CD4-positive, alpha-beta memory T cell (primary cell): ENCODE data around the gene CALCR. TPM values are rescaled to one million over a fixed set of nuclear protein-coding genes. Genes with fewer than 3 reads are reported as not detected.

Source experiments
- CTCF ChIA-PET: fragments of 350-600 bp; sonication (Branson Sonifier 250); formaldehyde crosslinking; loops from one replicate; lab custom pipeline; 2021; ENCODE audit warnings: inconsistent platforms; ENCODE audit not compliant: partially characterized antibody; lab: Charles Lee
- POLR2A ChIA-PET: fragments of 350-600 bp; sonication (Branson Sonifier 250); formaldehyde crosslinking; loops from one replicate; lab custom pipeline; 2021; ENCODE audit not compliant: partially characterized antibody; lab: Charles Lee
- DNase-seq, 5 donors: peaks; one replicate each; pipeline versions ENCODE4 v3.0.0 to v3.0.0-alpha.2; 2020 to 2022; ENCODE audit warnings: mixed read lengths in 1 of 5
- H3K27ac ChIP-seq: one replicate; pipeline ENCODE4 v1.7.0; 2013; ENCODE audit warnings: low read depth, low read length
- H3K27me3 ChIP-seq: 2 replicates; pipeline ENCODE4 v1.7.0; 2013; ENCODE audit warnings: mild to moderate bottlenecking, low read length, moderate library complexity; ENCODE audit not compliant: insufficient read depth
- H3K36me3 ChIP-seq: 2 replicates; pipeline ENCODE4 v1.7.0; 2013; ENCODE audit warnings: mild to moderate bottlenecking, low read length, moderate library complexity; ENCODE audit not compliant: insufficient read depth
- H3K4me1 ChIP-seq: 2 replicates; pipeline ENCODE4 v1.7.0; 2013; ENCODE audit warnings: mild to moderate bottlenecking, low read length, moderate library complexity; ENCODE audit not compliant: insufficient read depth
- H3K4me3 ChIP-seq, 2 donors: one replicate each; pipeline ENCODE4 v1.7.0; 2013; ENCODE audit warnings: low read length in 2 of 2, mild to moderate bottlenecking in 1 of 2
- H3K9me3 ChIP-seq, 2 donors: one replicate each; pipeline ENCODE4 v1.7.0; 2013; ENCODE audit warnings: low read length in 2 of 2, control low read depth in 1 of 2; ENCODE audit not compliant: control insufficient read depth in 1 of 2
- H3K27ac Mint-ChIP-seq, 7 donors: one replicate each; pipeline ENCODE4 v1.8.0; 2020 to 2021; ENCODE audit warnings: mixed read lengths in 7 of 7, mild to moderate bottlenecking in 6 of 7, inconsistent platforms in 3 of 7, moderate library complexity in 3 of 7
- H3K27me3 Mint-ChIP-seq, 2 donors: one replicate each; pipeline ENCODE4 v1.8.0; 2020 to 2021; ENCODE audit warnings: mixed read lengths in 2 of 2
- H3K36me3 Mint-ChIP-seq, 2 donors: one replicate each; pipeline ENCODE4 v1.8.0; 2020 to 2021; ENCODE audit warnings: mixed read lengths in 2 of 2, inconsistent platforms in 1 of 2, mild to moderate bottlenecking in 1 of 2
- H3K4me1 Mint-ChIP-seq, 4 donors: one replicate each; pipeline ENCODE4 v1.8.0; 2020 to 2021; ENCODE audit warnings: mixed read lengths in 4 of 4, mild to moderate bottlenecking in 1 of 4
- H3K4me3 Mint-ChIP-seq, 8 donors: one replicate each; pipeline ENCODE4 v1.8.0; 2020 to 2021; ENCODE audit warnings: mixed read lengths in 8 of 8, mild to moderate bottlenecking in 7 of 8, moderate library complexity in 6 of 8, inconsistent platforms in 3 of 8
- H3K9me3 Mint-ChIP-seq, 8 donors: one replicate each; pipeline ENCODE4 v1.8.0; 2020 to 2021; ENCODE audit warnings: mixed read lengths in 8 of 8, mild to moderate bottlenecking in 5 of 8, inconsistent platforms in 3 of 8, moderate library complexity in 1 of 8
- intact Hi-C: fragments of 100-400 bp; cut with micrococcal nuclease; formaldehyde crosslinking; loops from one replicate; pipeline ENCODE4 v1.15.1; 2023
- polyA plus RNA-seq, 2 donors: library from polyadenylated mRNA; unstranded; fragments of 300-500 nt; fragmentation: Illumina TruSeq; gene quantifications; one replicate each; pipeline ENCODE4 v1.2.3, GENCODE V29; 2021
- total RNA-seq, 2 experiments: library from RNA; stranded (reverse); gene quantifications; one replicate each; pipeline ENCODE4 v1.2.3, GENCODE V29; 2021

CALCR gene
- total and polyA plus RNA-seq, 4 experiments from 2014 or later = not detected

- H3K36me3 ChIP-seq = no peaks in the 10 kb centered on the region
- no peaks in the 10 kb centered on the region for H3K27me3 Mint-ChIP-seq
- H3K4me3 ChIP-seq = no peak overlapping the region
- ChIA-PET CTCF (no interaction called here), POLR2A (no interaction called here)
- DNase-seq = no peak
- no peaks in the 10 kb centered on the region for H3K27me3 ChIP-seq
- no peaks in the 10 kb centered on the region for H3K4me1 Mint-ChIP-seq
- no peaks in the 10 kb centered on the region for H3K4me1 ChIP-seq
- H3K9me3 Mint-ChIP-seq = no peaks in the 10 kb centered on the region
- intact Hi-C loops = no loop called here
- H3K36me3 Mint-ChIP-seq = no peaks in the 10 kb centered on the region
- H3K4me3 Mint-ChIP-seq = no peak overlapping the region
- H3K27ac Mint-ChIP-seq = no peak overlapping the region
- no peak overlapping the region for H3K27ac ChIP-seq
- no peaks in the 10 kb centered on the region for H3K9me3 ChIP-seq
These were observed 97.8 kb downstream of the CALCR start for GRCh38 chr7:93476491-93477344.

- Histone ChIP-seq H3K4me3 (no peak overlapping the region), H3K9me3 (no peaks in the 10 kb centered on the region), H3K36me3 (no peaks in the 10 kb centered on the region), H3K4me1 (no peaks in the 10 kb centered on the region), H3K27ac (no peak overlapping the region), H3K27me3 (no peaks in the 10 kb centered on the region)
- Mint-ChIP-seq H3K9me3 (no peaks in the 10 kb centered on the region), H3K27ac (no peak overlapping the region), H3K4me1 (no peaks in the 10 kb centered on the region), H3K27me3 (no peaks in the 10 kb centered on the region), H3K4me3 (no peak overlapping the region), H3K36me3 (no peaks in the 10 kb centered on the region)
- ChIA-PET POLR2A (no interaction called here), CTCF (no interaction called here)
- DNase-seq = no peak
- intact Hi-C loops = no loop called here
These were observed 98.7 kb downstream of the CALCR start for GRCh38 chr7:93475811-93476210.

- intact Hi-C loops = no loop called here
- Histone ChIP-seq H3K9me3 (no peaks in the 10 kb centered on the region), H3K27me3 (no peaks in the 10 kb centered on the region), H3K4me3 (no peak overlapping the region), H3K27ac (no peak overlapping the region), H3K4me1 (no peaks in the 10 kb centered on the region), H3K36me3 (no peaks in the 10 kb centered on the region)
- Mint-ChIP-seq H3K4me3 (no peak overlapping the region), H3K27ac (no peak overlapping the region), H3K36me3 (no peaks in the 10 kb centered on the region), H3K9me3 (no peaks in the 10 kb centered on the region), H3K27me3 (peaks cover 0 to 2% of the 10 kb centered on the region in 2 donors), H3K4me1 (no peaks in the 10 kb centered on the region)
- CTCF ChIA-PET = no interaction called here
- POLR2A ChIA-PET = no interaction called here
- no peak for DNase-seq
These were observed 103.1 kb downstream of the CALCR start for GRCh38 chr7:93471456-93471855.

GRCh38 chr7:93463764-93464163, 110.8 kb downstream of the CALCR start:
- no peak overlapping the region for H3K27ac Mint-ChIP-seq
- no peaks in the 10 kb centered on the region for H3K4me1 Mint-ChIP-seq
- POLR2A ChIA-PET = no interaction called here
- no peak overlapping the region for H3K4me3 Mint-ChIP-seq
- no peak overlapping the region for H3K4me3 ChIP-seq
- H3K36me3 Mint-ChIP-seq = no peaks in the 10 kb centered on the region
- intact Hi-C loops = no loop called here
- peaks cover 0 to 2% of the 10 kb centered on the region in 2 donors for H3K27me3 Mint-ChIP-seq
- DNase-seq = no peak
- CTCF ChIA-PET = no interaction called here
- H3K36me3 ChIP-seq = no peaks in the 10 kb centered on the region
- no peaks in the 10 kb centered on the region for H3K4me1 ChIP-seq
- no peak overlapping the region for H3K27ac ChIP-seq
- H3K9me3 ChIP-seq = no peaks in the 10 kb centered on the region
- no peaks in the 10 kb centered on the region for H3K27me3 ChIP-seq
- H3K9me3 Mint-ChIP-seq = no peaks in the 10 kb centered on the region

GRCh38 chr7:93461350-93461749, 113.2 kb downstream of the CALCR start:
- no peaks in the 10 kb centered on the region for H3K4me1 Mint-ChIP-seq
- Histone ChIP-seq H3K36me3 (no peaks in the 10 kb centered on the region), H3K9me3 (no peaks in the 10 kb centered on the region), H3K4me1 (no peaks in the 10 kb centered on the region), H3K27me3 (no peaks in the 10 kb centered on the region), H3K4me3 (no peak overlapping the region), H3K27ac (no peak overlapping the region)
- H3K27ac Mint-ChIP-seq = no peak overlapping the region
- POLR2A ChIA-PET = no interaction called here
- H3K9me3 Mint-ChIP-seq = no peaks in the 10 kb centered on the region
- H3K27me3 Mint-ChIP-seq = no peaks in the 10 kb centered on the region
- H3K4me3 Mint-ChIP-seq = no peak overlapping the region
- CTCF ChIA-PET = no interaction called here
- H3K36me3 Mint-ChIP-seq = no peaks in the 10 kb centered on the region
- no peak for DNase-seq
- intact Hi-C loops = no loop called here

- no peak overlapping the region for H3K4me3 Mint-ChIP-seq
- no peak for DNase-seq
- H3K9me3 Mint-ChIP-seq = no peaks in the 10 kb centered on the region
- H3K27ac Mint-ChIP-seq = no peak overlapping the region
- Histone ChIP-seq H3K4me3 (no peak overlapping the region), H3K27ac (no peak overlapping the region), H3K27me3 (no peaks in the 10 kb centered on the region), H3K9me3 (no peaks in the 10 kb centered on the region), H3K36me3 (no peaks in the 10 kb centered on the region), H3K4me1 (no peaks in the 10 kb centered on the region)
- ChIA-PET POLR2A (no interaction called here), CTCF (no interaction called here)
- no peaks in the 10 kb centered on the region for H3K4me1 Mint-ChIP-seq
- H3K27me3 Mint-ChIP-seq = peaks cover 0 to 4% of the 10 kb centered on the region in 2 donors
- intact Hi-C loops = no loop called here
- no peaks in the 10 kb centered on the region for H3K36me3 Mint-ChIP-seq
These were observed 121.3 kb downstream of the CALCR start for GRCh38 chr7:93453262-93453661.

- Histone ChIP-seq H3K36me3 (no peaks in the 10 kb centered on the region), H3K27ac (no peak overlapping the region), H3K4me3 (no peak overlapping the region), H3K4me1 (no peaks in the 10 kb centered on the region), H3K27me3 (no peaks in the 10 kb centered on the region), H3K9me3 (no peaks in the 10 kb centered on the region)
- POLR2A ChIA-PET = no interaction called here
- no peaks in the 10 kb centered on the region for H3K9me3 Mint-ChIP-seq
- no peaks in the 10 kb centered on the region for H3K36me3 Mint-ChIP-seq
- H3K4me1 Mint-ChIP-seq = no peaks in the 10 kb centered on the region
- H3K27ac Mint-ChIP-seq = no peak overlapping the region
- H3K4me3 Mint-ChIP-seq = no peak overlapping the region
- intact Hi-C loops = no loop called here
- CTCF ChIA-PET = no interaction called here
- peaks cover 0 to 4% of the 10 kb centered on the region in 2 donors for H3K27me3 Mint-ChIP-seq
- no peak for DNase-seq
These were observed 126.3 kb downstream of the CALCR start for GRCh38 chr7:93448176-93448575.
